Measurements from ENCODE around the gene GNB1L. TPM values are rescaled to one million over a fixed set of nuclear protein-coding genes. Genes with fewer than 3 reads are reported as not detected.

The GNB1L gene, protein sequence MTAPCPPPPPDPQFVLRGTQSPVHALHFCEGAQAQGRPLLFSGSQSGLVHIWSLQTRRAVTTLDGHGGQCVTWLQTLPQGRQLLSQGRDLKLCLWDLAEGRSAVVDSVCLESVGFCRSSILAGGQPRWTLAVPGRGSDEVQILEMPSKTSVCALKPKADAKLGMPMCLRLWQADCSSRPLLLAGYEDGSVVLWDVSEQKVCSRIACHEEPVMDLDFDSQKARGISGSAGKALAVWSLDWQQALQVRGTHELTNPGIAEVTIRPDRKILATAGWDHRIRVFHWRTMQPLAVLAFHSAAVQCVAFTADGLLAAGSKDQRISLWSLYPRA
- total RNA-seq: 2.4 and 2.6 TPM in 2 replicates

DNA sequence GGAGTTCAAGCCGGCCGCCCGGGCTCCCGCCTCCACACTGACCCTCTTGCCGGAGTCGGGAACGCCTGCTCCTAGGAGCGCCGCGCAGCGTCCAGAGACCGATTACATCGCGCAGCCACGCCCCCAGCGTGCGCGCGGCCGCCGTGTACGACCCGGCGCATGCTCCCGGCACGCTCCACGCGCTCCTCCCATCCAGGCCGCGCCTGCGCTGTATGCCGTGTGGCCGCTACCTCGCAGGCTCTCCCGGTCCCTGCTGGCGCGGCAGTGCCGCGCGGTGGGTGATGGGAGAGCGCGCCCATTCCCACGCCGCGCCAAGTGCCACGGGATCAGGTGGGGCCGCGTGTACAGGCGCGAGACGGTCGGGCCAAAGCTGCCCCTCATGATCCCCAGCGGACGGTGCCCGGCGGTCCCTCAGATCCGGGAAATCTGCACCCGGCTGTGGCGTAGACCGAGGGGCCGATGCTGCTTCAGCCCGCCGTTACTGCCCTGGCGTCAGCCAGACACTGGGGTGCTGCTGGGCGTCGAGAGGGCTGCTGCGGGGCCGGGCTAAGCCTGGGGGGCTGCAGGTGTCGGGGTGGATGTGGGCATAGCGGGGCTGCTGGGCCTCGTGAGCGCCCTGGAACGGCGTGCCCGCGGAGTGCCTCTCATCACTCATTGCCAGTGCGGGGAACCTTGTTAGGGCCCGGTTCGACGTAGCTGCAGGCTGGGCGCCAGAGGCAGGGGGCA is at the start of gene GNB1L, which contains the start of gene RTL10:
Gene GNB1L, minus strand, starts transcription at position 97 of the 726 bp plus-strand sequence. CDS start 33,519 bp downstream, outside the sequence.
Gene RTL10, minus strand, starts transcription at position 97 of the 726 bp plus-strand sequence. CDS start 2,613 bp downstream, outside the sequence.

DNA sequence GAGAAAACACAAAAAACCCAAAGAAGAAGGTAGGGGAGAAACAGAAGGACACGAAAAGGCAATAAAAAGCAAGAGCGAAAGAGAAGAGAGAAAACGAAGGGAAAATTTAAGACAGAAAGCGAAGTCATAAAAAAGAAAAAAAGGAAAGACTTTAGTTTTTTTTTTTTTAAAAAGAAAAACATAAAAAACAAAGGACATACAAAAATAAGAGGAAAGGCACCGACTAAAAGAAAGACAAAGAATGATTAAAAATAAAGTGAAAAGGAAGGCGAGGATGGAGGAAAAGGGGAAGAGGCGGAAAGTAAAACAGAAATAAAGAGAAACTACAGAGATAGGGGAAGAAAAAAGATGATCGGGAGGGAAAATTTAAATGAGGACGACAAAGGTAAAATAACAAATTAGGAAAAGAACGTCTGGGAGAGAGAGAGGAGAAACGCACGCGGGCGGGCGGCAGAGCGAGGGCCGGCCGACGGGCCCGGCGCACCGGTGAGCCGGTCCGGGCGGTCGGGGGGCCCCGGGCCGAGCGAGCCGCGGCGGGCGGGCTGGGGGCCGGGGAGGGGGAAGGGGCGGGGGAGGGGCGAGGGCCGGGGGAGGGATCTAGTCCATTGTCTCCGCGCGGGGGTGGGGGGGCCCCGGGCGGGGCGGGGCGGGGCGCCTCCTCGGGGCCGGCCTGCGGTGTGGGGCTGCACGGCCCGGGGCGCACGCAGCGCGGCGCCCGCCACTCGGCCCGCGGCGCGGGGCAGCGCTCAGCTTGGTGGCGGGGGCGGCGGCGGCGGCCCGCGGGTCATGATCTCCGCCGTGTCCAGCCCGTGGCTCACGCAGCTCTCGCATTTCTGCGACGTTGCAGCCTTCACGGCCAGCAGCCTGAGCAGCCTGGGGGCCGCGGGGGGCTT is 94.4 kb downstream of the GNB1L start, which contains the start of gene TBX1:
Gene TBX1, plus strand, starts transcription at position 721 of the 893 bp plus-strand sequence. Its CDS starts 66 bp downstream, at position 787.

Other genes with a start within 250 kb of the GNB1L start
- gene SEPTIN5, start 140.4 kb downstream of the GNB1L start, total RNA-seq: 28.1 and 36.5 TPM in 2 replicates
- 1.5 and 3.3 TPM in 2 replicates for gene GP1BB, start 131.3 kb downstream of the GNB1L start, total RNA-seq
- 38.6 and 40.5 TPM in 2 replicates for gene TBX1, start 94.1 kb downstream of the GNB1L start, total RNA-seq
- 20.0 and 23.4 TPM in 2 replicates for gene RTL10, start within 50 bp of the GNB1L start, total RNA-seq
- 266 and 366 TPM in 2 replicates for gene COMT, start 86.9 kb upstream of the GNB1L start, total RNA-seq
- 42.0 and 53.0 TPM in 2 replicates for gene TXNRD2, start 86.9 kb upstream of the GNB1L start, total RNA-seq
- gene ARVCF, start 161.9 kb upstream of the GNB1L start, total RNA-seq: 46.2 and 46.5 TPM in 2 replicates
- gene TANGO2, start 166.2 kb upstream of the GNB1L start, total RNA-seq: 43.2 and 53.5 TPM in 2 replicates
- gene DGCR8, start 225.4 kb upstream of the GNB1L start, total RNA-seq: 24.4 and 26.0 TPM in 2 replicates

All from dermis lymphatic vessel endothelial cell (primary cell).